ENCODE results near the gene CTCFL.

The CTCFL gene

GRCh38 chr20:57507477-57507876 is 17.5 kb downstream of the CTCFL start:
- no peak for TF ChIP-seq CTCF (IDR thresholded peaks at IDR 0.05; ENCODE audit: insufficient read depth, low read depth, low read length, missing control alignments)
- no peak for DNase-seq (ENCODE audit: low read depth)
- H3K4me3 ChIP-seq (ENCODE audit: low read length): no peak overlapping the region

- no peak for TF ChIP-seq CTCF (IDR thresholded peaks at IDR 0.05; ENCODE audit: insufficient read depth, low read depth, low read length, missing control alignments)
- DNase-seq (ENCODE audit: low read depth): no peak
- H3K4me3 ChIP-seq (ENCODE audit: low read length): no peak overlapping the region
Measured at GRCh38 chr20:57505979-57506378, 19.0 kb downstream of the CTCFL start.

- no peak for DNase-seq (ENCODE audit: low read depth)
- no peak overlapping the region for H3K4me3 ChIP-seq (ENCODE audit: low read length)
- TF ChIP-seq CTCF (IDR thresholded peaks at IDR 0.05; ENCODE audit: insufficient read depth, low read depth, low read length, missing control alignments): no peak
Measured at GRCh38 chr20:57504411-57504810, 20.5 kb downstream of the CTCFL start.

- H3K4me3 ChIP-seq (ENCODE audit: low read length): no peak overlapping the region
- no peak for TF ChIP-seq CTCF (IDR thresholded peaks at IDR 0.05; ENCODE audit: insufficient read depth, low read depth, low read length, missing control alignments)
- DNase-seq (ENCODE audit: low read depth): no peak
Measured at GRCh38 chr20:57503035-57503658, 21.8 kb downstream of the CTCFL start.

- H3K4me3 ChIP-seq (ENCODE audit: low read length): no peak overlapping the region
- no peak for TF ChIP-seq CTCF (IDR thresholded peaks at IDR 0.05; ENCODE audit: insufficient read depth, low read depth, low read length, missing control alignments)
- DNase-seq (ENCODE audit: low read depth): no peak
Measured at GRCh38 chr20:57502336-57502700, 22.6 kb downstream of the CTCFL start.

- no peak for TF ChIP-seq CTCF (IDR thresholded peaks at IDR 0.05; ENCODE audit: insufficient read depth, low read depth, low read length, missing control alignments)
- no peak for DNase-seq (ENCODE audit: low read depth)
- H3K4me3 ChIP-seq (ENCODE audit: low read length): no peak overlapping the region
Measured at GRCh38 chr20:57501461-57502335, 23.2 kb downstream of the CTCFL start.
